ENCODE data around the gene CAPRIN1. TPM values are rescaled to one million over a fixed set of nuclear protein-coding genes. Genes with fewer than 3 reads are reported as not detected.

The CAPRIN1 gene
- total RNA-seq, 1 experiment from 2014 or later, result 1,470 TPM

- POLR2A ChIA-PET (ENCODE audit: low non-redundant PET), result interaction anchor here (0.9 to 1.2 kb wide), 2 partner anchors 17 to 20 kb away, joined by 4 read pairs; no protein-coding TSS in a partner anchor
- BruUV-seq (replicated peaks), result no TSS peak
- peaks cover 33% of the 10 kb centered on the region for H3K4me1 ChIP-seq (ENCODE audit: insufficient read depth, low read length, poor library complexity, severe bottlenecking)
- no peaks in the 10 kb centered on the region for H3K27me3 ChIP-seq (replicated peaks; ENCODE audit: insufficient read depth, low read depth, low read length, poor library complexity)
- CTCF ChIA-PET, result no interaction called here
- H3K27ac ChIP-seq (ENCODE audit: low read depth, low read length, poor library complexity, severe bottlenecking), result peak overlapping the region; percentile 34
- no peaks in the 10 kb centered on the region for H3K36me3 ChIP-seq (ENCODE audit: insufficient read depth, low read length, poor library complexity, severe bottlenecking)
- DNase-seq (ENCODE audit: low spot score), result no peak
- intact Hi-C loops (cut with micrococcal nuclease; ENCODE audit: unreplicated experiment), result no loop called here
- TF ChIP-seq EZH2 (IDR thresholded peaks at IDR 0.05; ENCODE audit: borderline replicate concordance, low read depth, low read length, poor library complexity, severe bottlenecking) (no peak), CTCF (conservative IDR thresholded peaks at IDR 0.05; ENCODE audit: low read depth, low read length) (no peak)
- H3K4me3 ChIP-seq (ENCODE audit: low read depth, low read length, poor library complexity, severe bottlenecking), result no peak overlapping the region
- no peaks in the 10 kb centered on the region for H3K9me3 ChIP-seq (ENCODE audit: low read depth, low read length, poor library complexity, severe bottlenecking)
Measured at GRCh38 chr11:34028425-34028824, 23.1 kb upstream of the CAPRIN1 start.

- Histone ChIP-seq H3K4me1 (ENCODE audit: insufficient read depth, low read length, poor library complexity, severe bottlenecking) (peaks cover 33% of the 10 kb centered on the region), H3K36me3 (ENCODE audit: insufficient read depth, low read length, poor library complexity, severe bottlenecking) (no peaks in the 10 kb centered on the region), H3K27ac (ENCODE audit: low read depth, low read length, poor library complexity, severe bottlenecking) (no peak overlapping the region), H3K27me3 (replicated peaks; ENCODE audit: insufficient read depth, low read depth, low read length, poor library complexity) (no peaks in the 10 kb centered on the region), H3K4me3 (ENCODE audit: low read depth, low read length, poor library complexity, severe bottlenecking) (no peak overlapping the region), H3K9me3 (ENCODE audit: low read depth, low read length, poor library complexity, severe bottlenecking) (no peaks in the 10 kb centered on the region)
- POLR2A ChIA-PET (ENCODE audit: low non-redundant PET), result interaction anchor here (0.9 to 1.1 kb wide), 2 partner anchors 21 to 29 kb away, joined by 3 to 4 read pairs; no protein-coding TSS in a partner anchor
- no peak for DNase-seq (ENCODE audit: low spot score)
- BruUV-seq (replicated peaks), result no TSS peak
- CTCF ChIA-PET, result interaction anchor here (0.6 kb wide), 1 partner anchor 81 kb away, joined by 5 read pairs; no protein-coding TSS in a partner anchor
- intact Hi-C loops (cut with micrococcal nuclease; ENCODE audit: unreplicated experiment), result no loop called here
- TF ChIP-seq CTCF (conservative IDR thresholded peaks at IDR 0.05; ENCODE audit: low read depth, low read length), result no peak
- TF ChIP-seq EZH2 (IDR thresholded peaks at IDR 0.05; ENCODE audit: borderline replicate concordance, low read depth, low read length, poor library complexity, severe bottlenecking), result no peak
Measured at GRCh38 chr11:34029176-34029575, 22.4 kb upstream of the CAPRIN1 start.

- no TSS peak for BruUV-seq (replicated peaks)
- intact Hi-C loops (cut with micrococcal nuclease; ENCODE audit: unreplicated experiment), result no loop called here
- POLR2A ChIA-PET (ENCODE audit: low non-redundant PET), result no interaction called here
Measured at GRCh38 chr11:34030382-34030781, 21.1 kb upstream of the CAPRIN1 start.

More at GRCh38 chr11:34030382-34030781, 21.1 kb upstream of the CAPRIN1 start:
- Histone ChIP-seq H3K36me3 (ENCODE audit: insufficient read depth, low read length, poor library complexity, severe bottlenecking) (no peaks in the 10 kb centered on the region), H3K9me3 (ENCODE audit: low read depth, low read length, poor library complexity, severe bottlenecking) (no peaks in the 10 kb centered on the region), H3K4me1 (ENCODE audit: insufficient read depth, low read length, poor library complexity, severe bottlenecking) (peaks cover 33% of the 10 kb centered on the region), H3K27me3 (replicated peaks; ENCODE audit: insufficient read depth, low read depth, low read length, poor library complexity) (no peaks in the 10 kb centered on the region), H3K27ac (ENCODE audit: low read depth, low read length, poor library complexity, severe bottlenecking) (no peak overlapping the region), H3K4me3 (ENCODE audit: low read depth, low read length, poor library complexity, severe bottlenecking) (no peak overlapping the region)
- CTCF ChIA-PET, result no interaction called here
- TF ChIP-seq CTCF (conservative IDR thresholded peaks at IDR 0.05; ENCODE audit: low read depth, low read length), result no peak
- no peak for TF ChIP-seq EZH2 (IDR thresholded peaks at IDR 0.05; ENCODE audit: borderline replicate concordance, low read depth, low read length, poor library complexity, severe bottlenecking)
- no peak for DNase-seq (ENCODE audit: low spot score)
